A549 (cell line): Measurements from ENCODE around the gene NXT1. TPM values are rescaled to one million over a fixed set of nuclear protein-coding genes. Genes with fewer than 3 reads are reported as not detected.
"Not testable (repeated sequence)": the region's sequence is repeated elsewhere in the genome, so short reads cannot be mapped to it uniquely, and the experiment has no call there.

ENCODE experiments used
- ATAC-seq, 2 experiments: fragments of 200-7000 bp in 1 of 2; fragments of >200 bp in 1 of 2; cut with Nextera tagmentation in 1 of 2; cut with Tn5 transposase in 1 of 2; 3 replicates each; pipeline versions ENCODE4 v1.8.0 to v1.9.1; 2018 to 2020; ENCODE audit warnings: mild to moderate bottlenecking in 1 of 2, moderate library complexity in 1 of 2
- CTCF ChIA-PET: fragments of 300-600 bp; sonication (Branson Sonifier 250); formaldehyde crosslinking; extraction: SDS; loops from one replicate; lab custom pipeline; 2021; ENCODE audit warnings: antibody characterized with exemption, inconsistent platforms; lab: Yijun Ruan, JAX
- POLR2A ChIA-PET: fragments of 350-600 bp; formaldehyde crosslinking; extraction: SDS; loops from one replicate; lab custom pipeline; 2021; ENCODE audit warnings: antibody characterized with exemption, inconsistent platforms; lab: Yijun Ruan, JAX
- DNase-seq, 2 experiments: peaks; one replicate each; pipeline versions ENCODE4 v3.0.0 to v3.0.0-alpha.2; 2011 to 2016; ENCODE audit warnings: low read depth in 1 of 2, low spot score in 1 of 2
- FAIRE-seq: peaks from 2 replicates; lab custom pipeline; 2011; peaks lifted over from hg19 to GRCh38; lab: Jason Lieb, UNC
- H3K27ac ChIP-seq, 2 experiments: fragments of >200 bp; sonication (Bioruptor Twin); formaldehyde crosslinking; 3 replicates each; pipeline ENCODE4 v1.5.1; 2016 to 2017
- H3K4me1 ChIP-seq: fragments of >200 bp; sonication (Bioruptor Twin); formaldehyde crosslinking; 3 replicates; pipeline ENCODE4 v1.6.1; 2016
- H3K4me2 ChIP-seq: fragments of >200 bp; sonication (Bioruptor Twin); formaldehyde crosslinking; 3 replicates; pipeline ENCODE4 v1.6.1; 2016
- H3K4me3 ChIP-seq: fragments of >200 bp; sonication (Bioruptor Twin); formaldehyde crosslinking; 3 replicates; pipeline ENCODE4 v1.5.1; 2016
- H3K9me3 ChIP-seq: fragments of >200 bp; sonication (Bioruptor Twin); formaldehyde crosslinking; 3 replicates; pipeline ENCODE4 v1.6.1; 2016
- ATOH8 ChIP-seq: fragments of 250-450 bp; sonication (Bioruptor Pico); IDR thresholded peaks from 2 replicates; pipeline ENCODE4 v1.5.0; 2020; ENCODE audit warnings: low read depth, mild to moderate bottlenecking, moderate library complexity
- BHLHE40 ChIP-seq: IDR thresholded peaks from 2 replicates; pipeline ENCODE4 v1.6.1; 2012; ENCODE audit warnings: low read depth, low read length, inconsistent platforms
- FOSB ChIP-seq: fragments of 250-450 bp; sonication (Bioruptor Pico); IDR thresholded peaks from 2 replicates; pipeline ENCODE4 v1.5.0; 2020; ENCODE audit warnings: mild to moderate bottlenecking, moderate library complexity
- HES2 ChIP-seq: fragments of >200 bp; sonication (Bioruptor Twin); formaldehyde crosslinking; IDR thresholded peaks from 2 replicates; pipeline ENCODE4 v1.6.1; 2016
- HOXA7 ChIP-seq: fragments of 250-450 bp; sonication (Bioruptor Pico); IDR thresholded peaks from 2 replicates; pipeline ENCODE4 v1.5.0; 2020; ENCODE audit warnings: mild to moderate bottlenecking, moderate library complexity
- MAZ ChIP-seq: fragments of 150-350 bp; IDR thresholded peaks from 2 replicates; pipeline ENCODE4 v1.6.1; 2014; ENCODE audit warnings: antibody characterized with exemption, low read depth, low read length, borderline replicate concordance
- MYC ChIP-seq: IDR thresholded peaks from 2 replicates; pipeline ENCODE4 v1.6.1; 2012; ENCODE audit warnings: mild to moderate bottlenecking, inconsistent platforms, low read length, improper control_type of control experiment, borderline replicate concordance
- NFE2L2 ChIP-seq: fragments of 150-350 bp; conservative IDR thresholded peaks from 2 replicates; pipeline ENCODE4 v1.6.1; 2014; ENCODE audit warnings: low read length
- POLR2AphosphoS2 ChIP-seq: conservative IDR thresholded peaks from 2 replicates; pipeline ENCODE4 v1.6.1; 2012; ENCODE audit warnings: low read length, improper control_type of control experiment, inconsistent platforms
- RAD21 ChIP-seq, 2 experiments: fragments of >200 bp in 1 of 2; sonication (Bioruptor Twin) in 1 of 2; formaldehyde crosslinking in 1 of 2; IDR thresholded peaks in 1 of 2; conservative IDR thresholded peaks in 1 of 2; 2 replicates in 1 of 2; 3 replicates in 1 of 2; pipeline ENCODE4 v1.6.1; 2012 to 2018; ENCODE audit warnings: inconsistent platforms in 1 of 2
- RCOR1 ChIP-seq: fragments of 150-350 bp; IDR thresholded peaks from 2 replicates; pipeline ENCODE4 v1.6.1; 2014; ENCODE audit warnings: antibody characterized with exemption, low read length, low read depth
- SMC3 ChIP-seq: fragments of >200 bp; sonication (Bioruptor Twin); formaldehyde crosslinking; IDR thresholded peaks from 3 replicates; pipeline ENCODE4 v1.6.1; 2018; ENCODE audit warnings: inconsistent platforms
- SREBF2 ChIP-seq: fragments of 450-650 bp; IDR thresholded peaks from 2 replicates; pipeline ENCODE4 v1.6.1; 2014; ENCODE audit warnings: mild to moderate bottlenecking, moderate library complexity
- TFCP2L1 ChIP-seq: fragments of 250-450 bp; sonication (Bioruptor Pico); IDR thresholded peaks from 2 replicates; pipeline ENCODE4 v1.5.0; 2021; ENCODE audit warnings: mild to moderate bottlenecking
- WGBS: methylation state at CpG from one replicate; pipeline ENCODE4 v1.1.6; 2017; ENCODE audit errors: missing lambda C conversion rate; 5-methylcytosine and 5-hydroxymethylcytosine counted together
- polyA plus RNA-seq, 4 experiments: library from polyadenylated mRNA; depleted of rRNA in 3 of 4; stranded (reverse); fragments of >200 nt; fragmentation: RNase III in 1 of 4; extraction: RNeasy Plus Mini Kit Qiagen cat#74134 plus additional on column Dnase treatment in 1 of 4; gene quantifications; 2 replicates in 3 of 4; 3 replicates in 1 of 4; pipeline ENCODE4 v1.2.3, GENCODE V29; 2011 to 2017
- TF ChIP-seq, protein P1 (sequence below): fragments of 150-350 bp; IDR thresholded peaks from 2 replicates; pipeline ENCODE4 v1.6.1; 2014; ENCODE audit warnings: low read depth, mild to moderate bottlenecking, low read length
- TF ChIP-seq, protein P2 (sequence below): fragments of >200 bp; sonication (Bioruptor Twin); formaldehyde crosslinking; IDR thresholded peaks from 3 replicates; pipeline ENCODE4 v1.5.1; 2016
- TF ChIP-seq, protein P3 (sequence below): fragments of >200 bp; sonication (Bioruptor Twin); formaldehyde crosslinking; IDR thresholded peaks from 3 replicates; pipeline ENCODE4 v1.6.1; 2016

Gene NXT1
- polyA plus RNA-seq, 2 of the 4 experiments (the other 2 are of a cell fraction) = 45.1 to 71.8 TPM

GRCh38 chr20:23346002-23346401 lies 4.6 kb upstream of the NXT1 start (continued):
- TF ChIP-seq, protein P1, sequence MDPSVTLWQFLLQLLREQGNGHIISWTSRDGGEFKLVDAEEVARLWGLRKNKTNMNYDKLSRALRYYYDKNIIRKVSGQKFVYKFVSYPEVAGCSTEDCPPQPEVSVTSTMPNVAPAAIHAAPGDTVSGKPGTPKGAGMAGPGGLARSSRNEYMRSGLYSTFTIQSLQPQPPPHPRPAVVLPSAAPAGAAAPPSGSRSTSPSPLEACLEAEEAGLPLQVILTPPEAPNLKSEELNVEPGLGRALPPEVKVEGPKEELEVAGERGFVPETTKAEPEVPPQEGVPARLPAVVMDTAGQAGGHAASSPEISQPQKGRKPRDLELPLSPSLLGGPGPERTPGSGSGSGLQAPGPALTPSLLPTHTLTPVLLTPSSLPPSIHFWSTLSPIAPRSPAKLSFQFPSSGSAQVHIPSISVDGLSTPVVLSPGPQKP = no peak

- H3K27ac ChIP-seq = no peak overlapping the region
- H3K4me1 ChIP-seq = peaks cover 19% of the 10 kb centered on the region
- DNase-seq = no peak
- no peak for FAIRE-seq
- 84% methylated on average over 6 of the region's 6 CpGs for WGBS
- ATAC-seq = no peak
- POLR2A ChIA-PET = no interaction called here
- H3K4me3 ChIP-seq = no peak overlapping the region
- TF ChIP-seq BHLHE40 = no peak
- TF ChIP-seq, protein P1 = no peak
- TF ChIP-seq RCOR1 = no peak
- TF ChIP-seq NFE2L2 = no peak
- TF ChIP-seq MYC = no peak
- TF ChIP-seq HOXA7 = no peak
- TF ChIP-seq ATOH8 = no peak
- TF ChIP-seq, all 56 proteins: peak for 0
- Histone ChIP-seq H3K9me3 (no peaks in the 10 kb centered on the region), H3K4me2 (no peak overlapping the region)
- CTCF ChIA-PET = interaction anchor here (1.1 to 14.6 kb wide), 3 partner anchors 9 to 657 kb away, joined by 3 to 378 read pairs (median 156); partner anchors contain the start of gene THBD
Observed at GRCh38 chr20:23347791-23348190, 2.8 kb upstream of the NXT1 start.

DNA sequence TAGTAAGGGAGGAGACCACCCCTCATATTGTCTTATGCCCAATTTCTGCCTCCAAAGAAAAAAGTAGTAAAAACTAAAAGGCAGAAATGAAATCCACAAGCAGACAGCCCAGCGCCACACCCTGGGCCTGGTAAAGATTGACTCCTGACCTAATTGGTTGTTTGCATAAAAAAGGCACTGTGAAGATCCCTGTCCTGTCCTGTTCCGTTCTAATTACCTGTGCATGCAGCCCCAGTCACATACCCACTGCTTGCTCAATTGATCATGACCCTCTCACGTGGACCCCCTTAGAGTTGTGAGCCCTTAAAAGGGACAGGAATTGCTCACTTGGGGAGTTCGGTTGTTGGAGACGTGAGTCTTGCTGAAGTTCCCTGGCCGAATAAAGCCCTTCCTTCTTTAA lies 2.1 kb upstream of the NXT1 start:
- H3K9me3 ChIP-seq, DNase-seq, H3K4me2 ChIP-seq, FAIRE-seq, H3K4me3 ChIP-seq, ATAC-seq: not testable (repeated sequence)
- Histone ChIP-seq H3K4me1 (peaks cover 21% of the 10 kb centered on the region), H3K27ac (peak overlapping the region in 1 of 2 experiments; percentile 94; a peak in 3 of 6 replicates)
- ChIA-PET CTCF (interaction anchor here (0.9 to 3.3 kb wide), 5 partner anchors 8 to 1034 kb away, joined by 3 to 36 read pairs (median 13); no protein-coding TSS in a partner anchor), POLR2A (interaction anchor here (1.6 kb wide), 1 partner anchor 73 kb away, joined by 13 read pairs; the partner anchor contains the start of gene NAPB)
- 96% methylated on average over 6 of the region's 6 CpGs for WGBS

DNA sequence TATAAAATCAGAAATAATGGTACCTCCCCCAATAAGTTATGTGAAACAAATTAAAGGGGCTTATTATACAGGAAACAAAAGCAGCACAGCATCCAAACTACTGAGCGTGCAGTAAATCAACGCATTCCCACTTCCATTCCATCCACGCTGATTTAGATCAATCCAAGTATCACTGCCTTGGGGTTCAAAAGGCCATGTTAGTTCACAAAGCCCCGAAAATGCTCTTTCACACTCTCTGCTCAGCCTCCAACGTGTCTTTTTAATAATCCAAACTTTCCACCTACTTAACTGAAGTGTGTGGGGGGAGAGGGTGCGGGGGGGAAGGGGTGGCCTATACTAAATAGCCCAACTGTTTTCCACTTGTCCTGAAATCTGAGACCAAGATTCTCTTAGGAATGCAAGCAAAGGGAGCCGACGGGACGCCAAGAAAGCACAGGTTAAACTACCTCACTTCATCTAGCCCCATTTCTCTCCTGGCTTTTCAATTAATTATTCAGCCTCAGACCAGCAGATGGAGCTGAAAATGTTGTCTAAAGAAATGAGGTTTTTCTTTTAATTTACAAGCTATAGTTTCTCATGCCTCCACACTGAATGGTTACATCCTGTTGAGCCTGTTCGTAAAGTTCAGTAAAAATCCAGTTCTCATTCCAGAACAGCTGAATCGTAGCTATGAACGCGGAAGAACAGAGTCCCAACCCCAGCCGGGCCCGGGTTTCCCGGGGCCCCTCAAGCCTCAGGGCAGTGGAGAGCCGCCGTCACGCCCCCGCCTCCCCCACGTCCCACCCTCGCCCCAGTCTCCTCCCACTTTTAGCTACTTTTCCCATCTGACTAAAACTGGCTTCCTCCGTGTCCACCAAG lies 1.0 kb upstream of the NXT1 start:
- peak; percentile 56 for FAIRE-seq
- DNase-seq = peak in 1 of 2 experiments; percentile 94

More for the DNA sequence above, 1.0 kb upstream of the NXT1 start:
- POLR2A ChIA-PET = interaction anchor here (0.6 to 2.6 kb wide), 32 partner anchors 10 to 1015 kb away, joined by 3 to 92 read pairs (median 4); partner anchors contain the start of genes GZF1, NAPB and THBD
- Histone ChIP-seq H3K4me1 (peaks cover 21% of the 10 kb centered on the region), H3K27ac (peak overlapping the region; percentile 94 to 95), H3K9me3 (no peaks in the 10 kb centered on the region), H3K4me2 (peak overlapping the region; percentile 89), H3K4me3 (peak overlapping the region; percentile 81)
- TF ChIP-seq RAD21 (conservative IDR thresholded peaks at IDR 0.05 in 1 of 2, IDR thresholded peaks at IDR 0.05 in 1 of 2) (peak; percentile 30 to 47; a peak in 4 of 5 replicates), TFCP2L1 (CRISPR knock-in tag) (0 out of 2 replicates have a peak, but pooled peaks have one; percentile 59), FOSB (CRISPR knock-in tag) (peak; percentile 42; the same call in 1 of the 2 replicates), HES2 (no peak), SMC3 (peak; percentile 47; the same call in 2 of the 3 replicates), HOXA7 (peak; percentile 17; the same call in 1 of the 2 replicates), POLR2AphosphoS2 (no peak), MAZ (peak; percentile 80; the same call in 1 of the 2 replicates), SREBF2 (no peak)
- TF ChIP-seq, protein P2, sequence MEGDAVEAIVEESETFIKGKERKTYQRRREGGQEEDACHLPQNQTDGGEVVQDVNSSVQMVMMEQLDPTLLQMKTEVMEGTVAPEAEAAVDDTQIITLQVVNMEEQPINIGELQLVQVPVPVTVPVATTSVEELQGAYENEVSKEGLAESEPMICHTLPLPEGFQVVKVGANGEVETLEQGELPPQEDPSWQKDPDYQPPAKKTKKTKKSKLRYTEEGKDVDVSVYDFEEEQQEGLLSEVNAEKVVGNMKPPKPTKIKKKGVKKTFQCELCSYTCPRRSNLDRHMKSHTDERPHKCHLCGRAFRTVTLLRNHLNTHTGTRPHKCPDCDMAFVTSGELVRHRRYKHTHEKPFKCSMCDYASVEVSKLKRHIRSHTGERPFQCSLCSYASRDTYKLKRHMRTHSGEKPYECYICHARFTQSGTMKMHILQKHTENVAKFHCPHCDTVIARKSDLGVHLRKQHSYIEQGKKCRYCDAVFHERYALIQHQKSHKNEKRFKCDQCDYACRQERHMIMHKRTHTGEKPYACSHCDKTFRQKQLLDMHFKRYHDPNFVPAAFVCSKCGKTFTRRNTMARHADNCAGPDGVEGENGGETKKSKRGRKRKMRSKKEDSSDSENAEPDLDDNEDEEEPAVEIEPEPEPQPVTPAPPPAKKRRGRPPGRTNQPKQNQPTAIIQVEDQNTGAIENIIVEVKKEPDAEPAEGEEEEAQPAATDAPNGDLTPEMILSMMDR = peak; percentile 68
- TF ChIP-seq, protein P3, sequence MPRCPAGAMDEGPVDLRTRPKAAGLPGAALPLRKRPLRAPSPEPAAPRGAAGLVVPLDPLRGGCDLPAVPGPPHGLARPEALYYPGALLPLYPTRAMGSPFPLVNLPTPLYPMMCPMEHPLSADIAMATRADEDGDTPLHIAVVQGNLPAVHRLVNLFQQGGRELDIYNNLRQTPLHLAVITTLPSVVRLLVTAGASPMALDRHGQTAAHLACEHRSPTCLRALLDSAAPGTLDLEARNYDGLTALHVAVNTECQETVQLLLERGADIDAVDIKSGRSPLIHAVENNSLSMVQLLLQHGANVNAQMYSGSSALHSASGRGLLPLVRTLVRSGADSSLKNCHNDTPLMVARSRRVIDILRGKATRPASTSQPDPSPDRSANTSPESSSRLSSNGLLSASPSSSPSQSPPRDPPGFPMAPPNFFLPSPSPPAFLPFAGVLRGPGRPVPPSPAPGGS = 0 out of 3 replicates have a peak, but pooled peaks have one; percentile 13
- CTCF ChIA-PET = interaction anchor here (0.6 to 3.3 kb wide), 17 partner anchors 9 to 1035 kb away, joined by 3 to 36 read pairs (median 5); partner anchors contain the start of genes GZF1 and NAPB
- 12% methylated on average over 23 of the region's 23 CpGs for WGBS
- peak; percentile 74 to 79 for ATAC-seq
